ENCODE results near the gene TOGARAM1. TPM values are rescaled to one million over a fixed set of nuclear protein-coding genes. Genes with fewer than 3 reads are reported as not detected.

TOGARAM1 gene
- total and polyA plus RNA-seq, 2 donors (not counting 3 experiments of a cell fraction or from before 2014, with no cell fraction given): 4.2 to 13.8 TPM

DNA sequence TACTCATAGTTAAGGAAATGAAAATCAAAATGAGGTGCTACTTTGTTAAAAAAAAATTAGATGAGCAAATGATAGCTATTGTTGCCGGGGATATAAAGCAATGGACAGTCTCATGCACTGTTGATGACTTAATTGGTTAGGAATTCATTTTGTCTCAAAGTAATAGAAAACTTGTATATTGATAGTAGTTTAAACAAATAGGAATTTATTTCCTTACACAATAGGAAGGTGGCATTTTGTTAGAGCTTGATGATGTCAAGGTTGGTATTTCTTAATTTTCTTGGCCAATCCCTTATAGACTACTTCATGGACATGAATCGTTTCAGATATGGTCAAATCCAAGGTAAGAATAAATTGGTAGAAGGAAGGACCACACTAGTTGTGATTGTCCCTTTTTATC lies 129.7 kb downstream of the TOGARAM1 start:
- CTCF ChIA-PET: interaction anchor here (0.6 to 1.6 kb wide), 3 partner anchors 16 to 178 kb away, joined by 3 to 5 read pairs (median 3); no protein-coding TSS in a partner anchor
- Histone ChIP-seq H3K4me1 (ENCODE audit: control insufficient read depth, extremely low read depth, insufficient read depth, low read length) (peaks cover 14% of the 10 kb centered on the region), H4K20me1 (replicated peaks; ENCODE audit: control insufficient read depth, extremely low read depth, insufficient read depth, low read length) (peaks cover 3% of the 10 kb centered on the region), H3K27ac (ENCODE audit: insufficient read depth, low read depth, low read length) (no peak overlapping the region), H3K4me3 (replicated peaks in 1 of 3; ENCODE audit: insufficient read depth in 1 of 3, low read depth in 1 of 3, low read length in 3 of 3) (no peak overlapping the region), H3K9me1 (replicated peaks; ENCODE audit: control insufficient read depth, extremely low read depth, insufficient read depth, low read length) (no peaks in the 10 kb centered on the region), H3K79me2 (ENCODE audit: control insufficient read depth, insufficient read depth, low read length) (peaks cover 83% of the 10 kb centered on the region), H3K4me2 (ENCODE audit: insufficient read depth, low read length) (no peak overlapping the region), H3K9me3 (replicated peaks; ENCODE audit: control insufficient read depth, insufficient read depth, low read length) (no peaks in the 10 kb centered on the region), H3K27me3 (ENCODE audit: control insufficient read depth in 2 of 2, insufficient read depth in 2 of 2, low read length in 2 of 2) (no peaks in the 10 kb centered on the region), H3K36me3 (ENCODE audit: control insufficient read depth in 2 of 2, extremely low read depth in 1 of 2, insufficient read depth in 2 of 2, low read length in 2 of 2) (peaks cover 4 to 6% of the 10 kb centered on the region in 2 experiments), H2AFZ (ENCODE audit: low read depth, low read length) (no peak overlapping the region), H3K9ac (replicated peaks; ENCODE audit: extremely low read depth, insufficient read depth, low read length) (no peak overlapping the region)
- intact Hi-C loops (cut with micrococcal nuclease): no loop called here
- FAIRE-seq (no peak), DNase-seq (ENCODE audit: low read depth, low spot score) (no peak)
- no TSS peak for BruUV-seq (replicated peaks)
- TF ChIP-seq EZH2 (IDR thresholded peaks at IDR 0.05; ENCODE audit: borderline replicate concordance, low read depth, low read length, severe bottlenecking) (no peak), GATA2 (IDR thresholded peaks at IDR 0.05; ENCODE audit: insufficient read depth, insufficient read length, low read depth, low read length) (no peak), FOS (IDR thresholded peaks at IDR 0.05; ENCODE audit: borderline replicate concordance, insufficient read depth, low read length) (no peak), MAX (IDR thresholded peaks at IDR 0.05; ENCODE audit: insufficient read depth, insufficient read length) (no peak), JUN (IDR thresholded peaks at IDR 0.05; ENCODE audit: borderline replicate concordance, insufficient read depth, insufficient read length, low read depth) (no peak)
- dilution Hi-C loops (cut with MboI; ENCODE audit: extremely low pct_ligation_motif_present, low sequenced_read_pairs): no loop called here
- POLR2A ChIA-PET: no interaction called here

DNA sequence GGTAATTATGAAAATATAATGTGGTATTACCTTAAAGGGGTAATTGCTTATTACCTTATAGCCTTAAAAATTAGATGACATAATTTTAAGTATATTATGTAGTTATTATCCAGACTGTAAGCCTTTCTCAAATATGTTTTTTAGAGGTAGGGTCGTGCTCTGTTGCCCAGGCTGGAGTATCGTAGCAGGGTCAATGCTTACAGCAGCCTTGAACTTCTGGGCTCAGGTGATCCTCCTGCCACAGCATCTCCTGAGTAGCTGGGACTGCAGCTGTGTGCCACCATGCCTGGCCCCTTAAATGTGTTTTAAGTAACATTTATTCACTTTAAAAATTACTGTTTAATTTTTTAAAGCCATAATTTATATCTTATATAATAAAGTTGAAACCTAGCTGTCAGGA lies 132.3 kb downstream of the TOGARAM1 start:
- peaks cover 4 to 7% of the 10 kb centered on the region in 2 experiments for H3K36me3 ChIP-seq (ENCODE audit: control insufficient read depth in 2 of 2, extremely low read depth in 1 of 2, insufficient read depth in 2 of 2, low read length in 2 of 2)
- POLR2A ChIA-PET: no interaction called here
- CTCF ChIA-PET: interaction anchor here (1.1 kb wide), 1 partner anchor 14 kb away, joined by 3 read pairs; no protein-coding TSS in a partner anchor

More for the DNA sequence above, 132.3 kb downstream of the TOGARAM1 start:
- TF ChIP-seq FOS (IDR thresholded peaks at IDR 0.05; ENCODE audit: borderline replicate concordance, insufficient read depth, low read length) (no peak), MYC (IDR thresholded peaks at IDR 0.05; ENCODE audit: low read depth, low read length) (no peak), EZH2 (IDR thresholded peaks at IDR 0.05; ENCODE audit: borderline replicate concordance, low read depth, low read length, severe bottlenecking) (no peak), GATA2 (IDR thresholded peaks at IDR 0.05; ENCODE audit: insufficient read depth, insufficient read length, low read depth, low read length) (no peak), POLR2AphosphoS5 (IDR thresholded peaks at IDR 0.05; ENCODE audit: insufficient read depth, low read depth, low read length) (no peak), JUN (IDR thresholded peaks at IDR 0.05; ENCODE audit: borderline replicate concordance, insufficient read depth, insufficient read length, low read depth) (no peak), POLR2A (IDR thresholded peaks at IDR 0.05; ENCODE audit: low read depth, low read length) (no peak), MAX (IDR thresholded peaks at IDR 0.05; ENCODE audit: insufficient read depth, insufficient read length) (no peak)
- TF ChIP-seq, protein P1, sequence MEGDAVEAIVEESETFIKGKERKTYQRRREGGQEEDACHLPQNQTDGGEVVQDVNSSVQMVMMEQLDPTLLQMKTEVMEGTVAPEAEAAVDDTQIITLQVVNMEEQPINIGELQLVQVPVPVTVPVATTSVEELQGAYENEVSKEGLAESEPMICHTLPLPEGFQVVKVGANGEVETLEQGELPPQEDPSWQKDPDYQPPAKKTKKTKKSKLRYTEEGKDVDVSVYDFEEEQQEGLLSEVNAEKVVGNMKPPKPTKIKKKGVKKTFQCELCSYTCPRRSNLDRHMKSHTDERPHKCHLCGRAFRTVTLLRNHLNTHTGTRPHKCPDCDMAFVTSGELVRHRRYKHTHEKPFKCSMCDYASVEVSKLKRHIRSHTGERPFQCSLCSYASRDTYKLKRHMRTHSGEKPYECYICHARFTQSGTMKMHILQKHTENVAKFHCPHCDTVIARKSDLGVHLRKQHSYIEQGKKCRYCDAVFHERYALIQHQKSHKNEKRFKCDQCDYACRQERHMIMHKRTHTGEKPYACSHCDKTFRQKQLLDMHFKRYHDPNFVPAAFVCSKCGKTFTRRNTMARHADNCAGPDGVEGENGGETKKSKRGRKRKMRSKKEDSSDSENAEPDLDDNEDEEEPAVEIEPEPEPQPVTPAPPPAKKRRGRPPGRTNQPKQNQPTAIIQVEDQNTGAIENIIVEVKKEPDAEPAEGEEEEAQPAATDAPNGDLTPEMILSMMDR (IDR thresholded peaks at IDR 0.05; ENCODE audit: extremely low read depth in 1 of 2, insufficient read depth in 1 of 2, low read depth in 1 of 2, low read length in 2 of 2): no peak
- FAIRE-seq (no peak), DNase-seq (ENCODE audit: low read depth, low spot score) (no peak)
- BruUV-seq (replicated peaks): no TSS peak
- H3K27ac ChIP-seq (ENCODE audit: insufficient read depth, low read depth, low read length): no peak overlapping the region
- no peak overlapping the region for H3K4me2 ChIP-seq (ENCODE audit: insufficient read depth, low read length)
- H3K4me1 ChIP-seq (ENCODE audit: control insufficient read depth, extremely low read depth, insufficient read depth, low read length): peaks cover 14% of the 10 kb centered on the region
- no peaks in the 10 kb centered on the region for H3K9me3 ChIP-seq (replicated peaks; ENCODE audit: control insufficient read depth, insufficient read depth, low read length)
- H2AFZ ChIP-seq (ENCODE audit: low read depth, low read length): no peak overlapping the region
- no peaks in the 10 kb centered on the region for H4K20me1 ChIP-seq (replicated peaks; ENCODE audit: control insufficient read depth, extremely low read depth, insufficient read depth, low read length)
- no peaks in the 10 kb centered on the region for H3K9me1 ChIP-seq (replicated peaks; ENCODE audit: control insufficient read depth, extremely low read depth, insufficient read depth, low read length)
- no peak overlapping the region for H3K9ac ChIP-seq (replicated peaks; ENCODE audit: extremely low read depth, insufficient read depth, low read length)
- dilution Hi-C loops (cut with MboI; ENCODE audit: extremely low pct_ligation_motif_present, low sequenced_read_pairs): no loop called here
- no peaks in the 10 kb centered on the region for H3K27me3 ChIP-seq (ENCODE audit: control insufficient read depth in 2 of 2, insufficient read depth in 2 of 2, low read length in 2 of 2)
- H3K4me3 ChIP-seq (replicated peaks in 1 of 3; ENCODE audit: insufficient read depth in 1 of 3, low read depth in 1 of 3, low read length in 3 of 3): no peak overlapping the region
- peaks cover 61% of the 10 kb centered on the region for H3K79me2 ChIP-seq (ENCODE audit: control insufficient read depth, insufficient read depth, low read length)
- intact Hi-C loops (cut with micrococcal nuclease): no loop called here

Measured in endothelial cell of umbilical vein (primary cell).